A549 treated with AZD9567 at 1 μM for 4 hours (cell line): ENCODE results near the gene TNFSF13B. TPM values are rescaled to one million over a fixed set of nuclear protein-coding genes. Genes with fewer than 3 reads are reported as not detected.

Experiments
- total RNA-seq: library from RNA; stranded (reverse); fragments of 200-300 nt; extraction: Qiagen RNA extraction; gene quantifications from 5 replicates; pipeline ENCODE4 v1.2.3, GENCODE V29; 2022; ENCODE audit not compliant: insufficient read depth

Gene TNFSF13B, protein sequence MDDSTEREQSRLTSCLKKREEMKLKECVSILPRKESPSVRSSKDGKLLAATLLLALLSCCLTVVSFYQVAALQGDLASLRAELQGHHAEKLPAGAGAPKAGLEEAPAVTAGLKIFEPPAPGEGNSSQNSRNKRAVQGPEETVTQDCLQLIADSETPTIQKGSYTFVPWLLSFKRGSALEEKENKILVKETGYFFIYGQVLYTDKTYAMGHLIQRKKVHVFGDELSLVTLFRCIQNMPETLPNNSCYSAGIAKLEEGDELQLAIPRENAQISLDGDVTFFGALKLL
- 0.02 to 0.08 TPM (median 0.07 TPM) in 3 of 5 replicates, not detected in the others for total RNA-seq

DNA sequence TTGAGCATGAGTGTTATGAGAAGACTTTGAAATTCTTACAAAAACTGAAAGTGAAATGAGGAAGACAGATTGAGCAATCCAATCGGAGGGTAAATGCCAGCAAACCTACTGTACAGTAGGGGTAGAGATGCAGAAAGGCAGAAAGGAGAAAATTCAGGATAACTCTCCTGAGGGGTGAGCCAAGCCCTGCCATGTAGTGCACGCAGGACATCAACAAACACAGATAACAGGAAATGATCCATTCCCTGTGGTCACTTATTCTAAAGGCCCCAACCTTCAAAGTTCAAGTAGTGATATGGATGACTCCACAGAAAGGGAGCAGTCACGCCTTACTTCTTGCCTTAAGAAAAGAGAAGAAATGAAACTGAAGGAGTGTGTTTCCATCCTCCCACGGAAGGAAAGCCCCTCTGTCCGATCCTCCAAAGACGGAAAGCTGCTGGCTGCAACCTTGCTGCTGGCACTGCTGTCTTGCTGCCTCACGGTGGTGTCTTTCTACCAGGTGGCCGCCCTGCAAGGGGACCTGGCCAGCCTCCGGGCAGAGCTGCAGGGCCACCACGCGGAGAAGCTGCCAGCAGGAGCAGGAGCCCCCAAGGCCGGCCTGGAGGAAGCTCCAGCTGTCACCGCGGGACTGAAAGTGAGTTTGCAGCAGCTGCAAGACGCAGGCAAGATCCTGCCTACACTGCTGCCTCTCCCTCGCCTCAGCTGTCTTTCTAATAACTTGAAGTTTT, at the start of gene TNFSF13B:
TNFSF13B (plus strand) TSS at position 118 of the 728 bp plus-strand sequence; CDS start at position 296, 178 bp downstream.

Other genes starting within 250 kb of the TNFSF13B start
- gene LIG4, start 54.2 kb upstream of the TNFSF13B start, total RNA-seq, result 3.3 to 5.6 TPM (median 4.2 TPM) in 5 replicates
- 3.4 to 5.8 TPM (median 5.5 TPM) in 5 replicates for gene ABHD13, start 51.3 kb upstream of the TNFSF13B start, total RNA-seq